Dermis blood vessel endothelial cell (primary cell): ENCODE measurements around the gene ZSCAN5A. TPM values are rescaled to one million over a fixed set of nuclear protein-coding genes. Genes with fewer than 3 reads are reported as not detected.
"Not testable (repeated sequence)": the region's sequence is repeated elsewhere in the genome, so short reads cannot be mapped to it uniquely, and the experiment has no call there.

Source experiments
- DNase-seq: peaks from one replicate; pipeline ENCODE4 v3.0.0; 2010
- total RNA-seq: library from RNA; depleted of rRNA; stranded (reverse); fragments of >200 nt; gene quantifications from 2 replicates; pipeline ENCODE4 v1.2.3, GENCODE V29; 2014

The ZSCAN5A gene
- total RNA-seq, 1 donor from 2014 or later = 5.4 TPM

GRCh38 chr19:56199687-56200086 is 115.0 kb downstream of the ZSCAN5A start:
- DNase-seq = no peak

DNA sequence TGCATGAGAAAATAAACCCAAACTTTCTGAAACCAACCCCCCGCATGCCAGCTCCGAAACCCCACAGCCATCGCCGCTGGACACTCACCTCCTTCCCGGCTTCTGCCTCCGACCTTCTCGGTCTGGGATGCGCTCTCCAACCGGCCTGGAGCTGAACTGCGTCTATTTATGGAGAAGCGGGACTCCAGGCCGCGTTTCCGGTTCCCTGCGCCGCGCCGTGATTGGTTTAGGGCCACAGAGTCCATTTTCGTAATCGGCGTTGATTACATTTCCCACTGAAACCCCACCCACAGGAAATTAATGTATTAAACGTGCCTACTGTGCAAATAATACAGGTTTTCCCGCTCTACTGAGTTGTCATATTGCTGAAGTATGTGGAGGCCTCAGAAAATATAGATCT is 117.0 kb downstream of the ZSCAN5A start, which contains the start of gene ZSCAN5B:
ZSCAN5B (minus strand) TSS at position 138 of the 400 bp plus-strand sequence. CDS start 4,731 bp downstream, outside the sequence.
- DNase-seq = not testable (repeated sequence)

- DNase-seq = no peak
These were observed 120.5 kb downstream of the ZSCAN5A start for GRCh38 chr19:56193981-56194640.

GRCh38 chr19:56191711-56192110 is 122.9 kb downstream of the ZSCAN5A start:
- DNase-seq = no peak

DNA sequence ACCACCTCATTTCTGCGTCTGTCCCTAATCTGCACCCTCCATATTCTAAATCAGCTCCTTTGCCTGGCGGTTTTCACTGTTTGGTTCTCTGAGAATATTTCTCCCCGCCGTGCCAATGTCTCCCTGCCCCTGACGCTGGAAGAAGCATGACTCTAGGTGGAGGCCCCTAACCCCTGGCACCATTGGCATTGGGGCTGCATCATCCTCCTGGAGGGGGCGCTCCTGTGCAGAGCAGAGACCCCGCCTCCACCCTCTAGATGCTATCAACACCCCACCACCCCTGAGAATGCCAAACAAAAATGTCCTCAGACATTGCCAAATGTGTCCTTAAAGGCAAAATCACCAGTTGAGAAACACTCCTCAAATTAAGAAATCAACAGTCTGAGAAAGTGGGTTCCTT is 123.5 kb downstream of the ZSCAN5A start:
- DNase-seq = no peak

GRCh38 chr19:56189785-56190184 is 124.9 kb downstream of the ZSCAN5A start:
- no peak for DNase-seq

GRCh38 chr19:56177564-56178243 is 136.9 kb downstream of the ZSCAN5A start:
- no peak for DNase-seq

DNA sequence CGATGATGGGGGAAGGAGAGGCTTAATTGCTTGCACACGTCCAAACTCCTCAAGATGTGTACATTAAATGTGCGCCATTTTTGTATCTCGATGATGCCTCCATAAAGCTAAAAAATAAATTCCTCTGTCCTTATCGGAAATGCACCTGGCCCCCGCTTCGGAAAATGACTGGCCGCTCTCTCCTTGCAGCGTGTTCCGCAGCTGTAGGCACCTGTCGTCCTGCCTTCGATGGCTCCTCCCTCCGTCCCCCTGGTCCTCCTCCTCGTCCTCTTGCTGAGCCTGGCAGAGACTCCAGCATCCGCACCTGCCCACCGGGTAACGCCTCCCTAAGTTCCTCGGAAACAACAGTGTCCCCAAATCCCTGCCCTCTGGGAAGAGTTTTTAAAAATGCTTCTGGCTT is 137.8 kb downstream of the ZSCAN5A start:
- no peak for DNase-seq

DNA sequence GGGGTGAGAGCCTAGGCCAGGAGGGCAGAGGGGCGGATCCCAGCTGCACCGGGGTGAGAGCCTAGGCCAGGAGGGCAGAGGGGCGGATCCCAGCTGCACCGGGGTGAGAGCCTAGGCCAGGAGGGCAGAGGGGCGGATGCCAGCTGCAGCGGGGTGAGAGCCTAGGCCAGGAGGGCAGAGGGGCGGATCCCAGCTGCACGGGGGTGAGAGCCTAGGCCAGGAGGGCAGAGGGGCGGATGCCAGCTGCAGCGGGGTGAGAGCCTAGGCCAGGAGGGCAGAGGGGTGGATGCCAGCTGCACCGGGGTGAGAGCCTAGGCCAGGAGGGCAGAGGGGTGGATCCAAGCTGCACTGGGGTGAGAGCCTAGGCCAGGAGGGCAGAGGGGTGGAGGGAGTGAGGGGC is 138.3 kb downstream of the ZSCAN5A start:
- not testable (repeated sequence) for DNase-seq

- DNase-seq = not testable (repeated sequence)
These were observed 138.8 kb downstream of the ZSCAN5A start, which contains the start of gene GALP for GRCh38 chr19:56175861-56176307. GALP (plus strand) TSS chr19:56176008; CDS start chr19:56177109, 1,101 bp downstream.

GRCh38 chr19:56174550-56174949 is 140.1 kb downstream of the ZSCAN5A start:
- DNase-seq = no peak

GRCh38 chr19:56174086-56174485 is 140.6 kb downstream of the ZSCAN5A start:
- no peak for DNase-seq

Other genes with a start within 250 kb of the ZSCAN5A start
- gene ZNF787, start 193.5 kb downstream of the ZSCAN5A start, total RNA-seq = 30.0 and 41.2 TPM in 2 replicates
- gene ZNF444, start 173.6 kb downstream of the ZSCAN5A start, total RNA-seq = 22.6 and 26.3 TPM in 2 replicates
- gene GALP, start 138.8 kb downstream of the ZSCAN5A start, total RNA-seq = not detected in 2 replicates
- gene ZSCAN5B, start 117.1 kb downstream of the ZSCAN5A start, total RNA-seq = not detected in 2 replicates
- not detected in 2 replicates for gene ZSCAN5C, start 112.6 kb downstream of the ZSCAN5A start, total RNA-seq
- gene EDDM13, start 42.1 kb downstream of the ZSCAN5A start, total RNA-seq = 0.79 and 0.85 TPM in 2 replicates
- 2.2 and 2.5 TPM in 2 replicates for gene ZNF582, start 78.7 kb upstream of the ZSCAN5A start, total RNA-seq
- 4.0 and 6.6 TPM in 2 replicates for gene ZNF583, start 89.5 kb upstream of the ZSCAN5A start, total RNA-seq
- gene ZNF667, start 162.5 kb upstream of the ZSCAN5A start, total RNA-seq = 2.7 and 3.1 TPM in 2 replicates
- 2.4 and 3.2 TPM in 2 replicates for gene ZNF471, start 193.0 kb upstream of the ZSCAN5A start, total RNA-seq
- 8.0 and 8.1 TPM in 2 replicates for gene ZFP28, start 224.1 kb upstream of the ZSCAN5A start, total RNA-seq